Mesothelial cell of epicardium (in vitro differentiated cells): ENCODE results near the gene SEMA5A. TPM values are rescaled to one million over a fixed set of nuclear protein-coding genes. Genes with fewer than 3 reads are reported as not detected.

Experiments
- DNase-seq, 2 experiments: peaks; one replicate each; pipeline ENCODE4 v3.0.0; 2021; ENCODE audit warnings: low spot score in 2 of 2; ENCODE audit not compliant: unreplicated experiment in 2 of 2
- H3K27ac Mint-ChIP-seq: 2 replicates; pipeline ENCODE4 v1.8.0; 2021; ENCODE audit warnings: mixed read lengths
- H3K27me3 Mint-ChIP-seq: 2 replicates; pipeline ENCODE4 v1.8.0; 2021; ENCODE audit warnings: low read depth, mixed read lengths
- H3K36me3 Mint-ChIP-seq: 2 replicates; pipeline ENCODE4 v1.8.0; 2021; ENCODE audit warnings: mixed read lengths
- H3K4me1 Mint-ChIP-seq: 2 replicates; pipeline ENCODE4 v1.8.0; 2021; ENCODE audit warnings: mixed read lengths
- H3K4me3 Mint-ChIP-seq: 2 replicates; pipeline ENCODE4 v1.8.0; 2021; ENCODE audit warnings: mild to moderate bottlenecking, moderate library complexity, mixed read lengths
- H3K9me3 Mint-ChIP-seq: 2 replicates; pipeline ENCODE4 v1.8.0; 2021; ENCODE audit warnings: mixed read lengths
- CTCF ChIP-seq: fragments of 200-600 bp; sonication (generic); IDR thresholded peaks from one replicate; pipeline ENCODE4 v1.5.0; 2021; ENCODE audit warnings: antibody characterized with exemption; ENCODE audit not compliant: unreplicated experiment
- total RNA-seq: library from RNA; stranded (reverse); gene quantifications from 3 replicates; pipeline ENCODE4 v1.2.1, GENCODE V29; 2021

SEMA5A gene
- total RNA-seq, 1 donor from 2014 or later = 26.7 TPM

DNA sequence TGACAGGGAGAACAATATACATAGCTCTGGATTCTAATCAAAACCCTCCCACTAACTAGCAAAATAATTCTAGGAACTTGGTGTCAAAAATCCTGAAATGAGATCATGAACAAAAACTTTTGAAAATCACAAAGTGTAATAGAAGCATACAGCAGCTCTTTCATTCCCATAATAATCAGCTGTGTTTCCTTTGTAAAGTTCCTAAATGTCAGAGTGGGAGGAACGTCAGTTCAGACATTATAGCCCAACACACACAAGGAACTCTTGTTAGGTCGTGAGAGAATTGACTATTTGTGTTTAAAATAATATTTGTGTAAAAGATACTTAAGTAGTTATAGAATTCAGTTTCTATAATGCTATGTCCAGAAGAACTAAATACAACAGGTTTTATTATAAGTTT, 312.8 kb downstream of the SEMA5A start:
- DNase-seq = no peak
- no peak for TF ChIP-seq CTCF
- no peaks in the 10 kb centered on the region for H3K36me3 Mint-ChIP-seq
- H3K4me3 Mint-ChIP-seq = no peak overlapping the region
- peaks cover 3% of the 10 kb centered on the region for H3K9me3 Mint-ChIP-seq
- no peaks in the 10 kb centered on the region for H3K27me3 Mint-ChIP-seq
- H3K27ac Mint-ChIP-seq = peak overlapping the region; percentile 94
- peaks cover 35% of the 10 kb centered on the region for H3K4me1 Mint-ChIP-seq

DNA sequence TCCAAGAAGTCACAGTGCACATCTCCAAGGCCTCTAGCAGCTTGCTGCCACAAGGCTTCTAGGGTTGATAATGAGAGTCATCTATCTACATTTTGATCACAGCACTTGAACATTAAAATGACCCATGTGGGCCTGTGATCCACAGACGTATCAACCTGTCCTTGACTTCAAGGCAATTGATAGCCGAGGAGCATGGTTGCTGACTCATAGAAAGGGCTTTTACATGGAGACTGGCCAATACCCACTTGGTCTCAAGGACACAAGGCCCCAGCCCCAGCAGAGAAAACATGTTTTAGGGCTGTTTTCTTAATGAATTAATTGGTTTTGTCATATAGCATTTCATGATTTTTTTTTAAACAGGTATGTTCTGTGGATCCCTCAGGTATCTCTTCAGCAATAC, 314.0 kb downstream of the SEMA5A start:
- TF ChIP-seq CTCF = no peak
- Mint-ChIP-seq H3K36me3 (no peaks in the 10 kb centered on the region), H3K9me3 (peaks cover 3% of the 10 kb centered on the region), H3K4me3 (no peak overlapping the region), H3K27me3 (no peaks in the 10 kb centered on the region), H3K4me1 (peaks cover 29% of the 10 kb centered on the region), H3K27ac (no peak overlapping the region)
- DNase-seq = no peak

DNA sequence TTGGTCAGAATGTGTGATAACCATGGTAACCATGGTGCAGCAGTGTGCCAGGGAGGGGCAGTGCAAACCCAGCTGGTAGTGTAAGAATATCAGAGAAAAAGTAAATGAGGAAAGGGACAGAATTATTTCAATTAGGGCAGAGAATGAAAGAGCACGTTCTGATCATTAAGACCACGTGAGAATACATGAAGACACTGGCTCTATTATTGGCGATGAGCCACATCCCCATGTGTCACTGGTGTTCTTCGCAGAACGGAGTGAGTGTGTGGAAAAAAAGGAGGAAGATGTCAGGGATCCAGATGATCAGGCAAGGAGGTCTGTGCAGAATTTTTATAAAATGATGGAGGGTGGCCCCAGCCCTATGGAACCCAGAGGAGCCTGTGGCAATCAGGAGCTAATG, 315.5 kb downstream of the SEMA5A start:
- H3K4me1 Mint-ChIP-seq = peaks cover 24% of the 10 kb centered on the region
- no peak overlapping the region for H3K4me3 Mint-ChIP-seq
- no peaks in the 10 kb centered on the region for H3K27me3 Mint-ChIP-seq
- no peak for TF ChIP-seq CTCF
- H3K9me3 Mint-ChIP-seq = peaks cover 3% of the 10 kb centered on the region
- H3K36me3 Mint-ChIP-seq = no peaks in the 10 kb centered on the region
- no peak overlapping the region for H3K27ac Mint-ChIP-seq
- DNase-seq = no peak

- peaks cover 6% of the 10 kb centered on the region for H3K36me3 Mint-ChIP-seq
- no peaks in the 10 kb centered on the region for H3K27me3 Mint-ChIP-seq
- H3K9me3 Mint-ChIP-seq = no peaks in the 10 kb centered on the region
- H3K27ac Mint-ChIP-seq = no peak overlapping the region
- H3K4me1 Mint-ChIP-seq = peaks cover 5% of the 10 kb centered on the region
- DNase-seq = no peak
- no peak overlapping the region for H3K4me3 Mint-ChIP-seq
- no peak for TF ChIP-seq CTCF
Observed at GRCh38 chr5:9226016-9226536, 319.8 kb downstream of the SEMA5A start.

DNA sequence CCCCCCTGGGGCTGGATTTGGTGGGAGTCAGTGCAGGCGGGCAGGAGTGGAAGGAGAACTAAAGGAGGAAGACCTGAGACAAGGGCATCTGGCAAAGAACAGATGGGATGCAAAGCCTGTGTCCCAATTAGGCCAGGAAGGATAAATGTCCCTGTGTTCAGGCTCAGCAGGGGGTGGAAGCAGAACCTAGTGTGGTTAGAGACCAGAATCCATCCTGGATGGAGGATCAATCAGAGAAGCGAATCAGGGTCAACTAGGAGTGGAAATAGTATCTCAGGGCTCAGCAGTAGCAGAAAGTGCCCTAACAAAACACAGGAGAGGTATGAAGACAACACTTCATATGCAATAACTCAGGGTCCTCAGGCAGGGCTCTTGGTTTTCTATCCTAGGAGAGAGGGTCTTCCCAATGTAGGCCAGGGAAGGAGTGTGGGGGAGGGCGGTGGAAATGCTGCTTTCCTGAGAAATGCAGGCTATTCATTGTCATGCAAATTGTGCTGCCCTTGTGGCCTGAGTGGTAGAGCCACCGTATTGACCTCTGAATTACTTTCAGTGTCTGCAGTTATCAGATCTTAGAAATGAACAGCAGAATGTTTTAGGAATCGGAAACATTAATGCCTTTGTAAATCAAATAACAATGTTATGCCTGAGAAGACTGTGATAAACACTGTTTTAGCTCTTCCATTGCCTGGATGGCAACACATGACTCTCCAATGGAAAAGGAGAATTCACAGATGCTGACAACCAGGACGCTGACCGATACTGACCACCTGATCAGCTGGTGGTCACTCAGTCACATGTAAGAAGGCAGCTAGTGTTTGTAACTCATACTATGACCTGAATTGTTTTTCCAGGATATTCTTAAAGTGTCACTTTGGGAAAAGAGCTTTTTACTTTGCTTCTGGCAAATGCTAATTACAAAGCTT, 323.6 kb downstream of the SEMA5A start:
- H3K9me3 Mint-ChIP-seq = peaks cover 9% of the 10 kb centered on the region
- DNase-seq = no peak
- H3K4me3 Mint-ChIP-seq = no peak overlapping the region
- no peaks in the 10 kb centered on the region for H3K27me3 Mint-ChIP-seq
- H3K36me3 Mint-ChIP-seq = peaks cover 17% of the 10 kb centered on the region
- no peaks in the 10 kb centered on the region for H3K4me1 Mint-ChIP-seq
- no peak for TF ChIP-seq CTCF
- no peak overlapping the region for H3K27ac Mint-ChIP-seq
